OCI-LY1 (cell line): ENCODE measurements around the gene KCNN3.

ENCODE experiments used
- EZH2 ChIP-seq: fragments of 200-600 bp; sonication (generic), shearing (Covaris generic); IDR thresholded peaks from 2 replicates; pipeline ENCODE4 v1.8.0; 2017; ENCODE audit warnings: borderline replicate concordance, mixed run types, mild to moderate bottlenecking, antibody characterized with exemption, low read length, moderate library complexity, mixed read lengths
- TF ChIP-seq, protein P1 (sequence below): fragments of 200-600 bp; sonication (generic), shearing (Covaris generic); IDR thresholded peaks from 2 replicates; pipeline ENCODE4 v1.5.1; 2017; ENCODE audit warnings: mild to moderate bottlenecking, antibody characterized with exemption, low read length, moderate library complexity, mixed read lengths

DNA sequence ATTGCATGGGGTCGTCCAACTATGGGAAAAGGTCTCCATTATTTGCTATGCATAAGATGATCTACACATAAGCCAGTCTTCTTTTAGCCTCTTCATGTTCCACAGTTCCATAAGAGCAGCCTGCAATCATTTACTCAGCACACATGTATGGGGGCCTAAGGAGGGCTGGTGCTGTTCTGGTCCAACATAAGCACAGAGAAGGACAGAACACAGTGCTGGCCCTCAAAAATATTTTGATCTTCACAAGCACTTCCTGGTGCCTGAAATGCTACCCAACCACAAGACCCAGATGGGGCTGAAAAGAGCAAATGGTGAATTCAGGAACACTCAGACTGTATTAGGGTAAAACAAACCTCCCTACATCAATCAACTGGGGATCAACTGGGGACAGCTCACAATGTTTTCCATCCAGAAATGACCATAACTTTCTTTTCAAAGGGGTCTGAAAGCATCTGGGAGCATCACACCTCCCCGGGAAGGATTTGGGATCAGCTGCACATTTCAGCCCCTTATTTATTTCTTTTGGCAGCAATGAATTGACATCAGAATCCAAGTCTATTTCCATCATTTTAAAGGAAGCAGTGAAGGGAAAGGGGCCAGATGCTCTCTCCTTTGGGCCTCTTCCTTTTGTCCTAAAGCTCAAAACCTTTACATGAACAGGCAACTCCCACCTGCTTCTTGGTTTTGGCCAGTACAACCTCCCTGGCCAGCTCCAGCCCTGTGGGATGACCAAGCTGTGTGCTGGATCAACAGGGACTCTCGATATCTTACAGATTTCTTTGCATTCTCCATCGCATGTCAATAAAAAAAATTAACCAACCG lies 45.7 kb downstream of the KCNN3 start:
- TF ChIP-seq, protein P1, sequence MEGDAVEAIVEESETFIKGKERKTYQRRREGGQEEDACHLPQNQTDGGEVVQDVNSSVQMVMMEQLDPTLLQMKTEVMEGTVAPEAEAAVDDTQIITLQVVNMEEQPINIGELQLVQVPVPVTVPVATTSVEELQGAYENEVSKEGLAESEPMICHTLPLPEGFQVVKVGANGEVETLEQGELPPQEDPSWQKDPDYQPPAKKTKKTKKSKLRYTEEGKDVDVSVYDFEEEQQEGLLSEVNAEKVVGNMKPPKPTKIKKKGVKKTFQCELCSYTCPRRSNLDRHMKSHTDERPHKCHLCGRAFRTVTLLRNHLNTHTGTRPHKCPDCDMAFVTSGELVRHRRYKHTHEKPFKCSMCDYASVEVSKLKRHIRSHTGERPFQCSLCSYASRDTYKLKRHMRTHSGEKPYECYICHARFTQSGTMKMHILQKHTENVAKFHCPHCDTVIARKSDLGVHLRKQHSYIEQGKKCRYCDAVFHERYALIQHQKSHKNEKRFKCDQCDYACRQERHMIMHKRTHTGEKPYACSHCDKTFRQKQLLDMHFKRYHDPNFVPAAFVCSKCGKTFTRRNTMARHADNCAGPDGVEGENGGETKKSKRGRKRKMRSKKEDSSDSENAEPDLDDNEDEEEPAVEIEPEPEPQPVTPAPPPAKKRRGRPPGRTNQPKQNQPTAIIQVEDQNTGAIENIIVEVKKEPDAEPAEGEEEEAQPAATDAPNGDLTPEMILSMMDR, result no peak
- TF ChIP-seq EZH2, result no peak
